ENCODE measurements around the gene METTL18.

- TF ChIP-seq CTCF (IDR thresholded peaks at IDR 0.05; ENCODE audit: insufficient read depth, low read length, poor library complexity, severe bottlenecking) (no peak), EZH2phosphoT487 (conservative IDR thresholded peaks at IDR 0.05; ENCODE audit: low read length) (no peak)
Measured at GRCh38 chr1:169804941-169805340, 10.2 kb upstream of the METTL18 start.
